Mononuclear cell (primary cell): Measurements from ENCODE around the gene TMEM63B. TPM values are rescaled to one million over a fixed set of nuclear protein-coding genes. Genes with fewer than 3 reads are reported as not detected.
"Not testable (repeated sequence)": the region's sequence is repeated elsewhere in the genome, so short reads cannot be mapped to it uniquely, and the experiment has no call there.

Experiments used
- H3K27me3 ChIP-seq: 2 replicates; pipeline ENCODE4 v1.6.0; 2011; ENCODE audit warnings: low read length, control low read depth; ENCODE audit not compliant: insufficient read depth
- H3K4me1 ChIP-seq: 2 replicates; pipeline ENCODE4 v1.5.1; 2011; ENCODE audit warnings: mild to moderate bottlenecking, low read length, control low read depth; ENCODE audit not compliant: insufficient read depth
- H3K4me3 ChIP-seq: 2 replicates; pipeline ENCODE4 v1.5.1; 2011; ENCODE audit warnings: mild to moderate bottlenecking, low read length, moderate library complexity
- H3K9me3 ChIP-seq: 2 replicates; pipeline ENCODE4 v1.5.1; 2011; ENCODE audit warnings: low read depth, mild to moderate bottlenecking, control low read depth, low read length
- total RNA-seq: library from RNA; depleted of rRNA; stranded (reverse); fragments of >200 nt; gene quantifications from one replicate; pipeline ENCODE4 v1.2.3, GENCODE V29; 2012

TMEM63B gene
- total RNA-seq, 1 donor: 8.1 TPM

DNA sequence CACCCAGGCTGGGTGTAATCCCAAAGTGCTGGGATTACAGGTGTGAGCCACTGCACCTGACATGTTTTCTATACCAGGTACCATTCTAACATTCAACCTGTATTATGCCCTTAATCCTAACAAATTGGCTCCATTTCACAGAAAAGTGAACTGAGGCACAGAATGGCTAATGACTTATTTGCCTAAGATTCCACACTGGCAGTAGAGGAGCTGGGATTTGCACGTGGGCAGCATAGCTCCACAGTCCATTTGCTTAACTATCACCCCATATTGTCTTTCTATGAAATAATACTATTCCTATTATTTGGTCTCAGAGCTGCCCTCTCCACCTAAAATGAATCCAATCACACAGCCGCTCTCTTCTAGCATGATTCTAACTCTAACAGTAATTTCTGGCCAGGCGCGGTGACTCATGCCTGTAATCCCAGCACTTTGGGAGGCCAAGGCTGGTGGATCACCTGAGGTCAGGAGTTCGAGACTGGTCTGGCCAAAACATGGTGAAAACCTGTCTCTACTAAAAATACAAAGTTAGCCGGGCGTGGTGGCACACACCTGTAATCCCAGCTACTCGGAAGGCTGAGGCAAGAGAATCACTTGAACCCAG is 66.1 kb downstream of the TMEM63B start:
- Histone ChIP-seq H3K27me3 (no peaks in the 10 kb centered on the region), H3K9me3 (no peaks in the 10 kb centered on the region), H3K4me3 (no peak overlapping the region), H3K4me1 (no peaks in the 10 kb centered on the region)

DNA sequence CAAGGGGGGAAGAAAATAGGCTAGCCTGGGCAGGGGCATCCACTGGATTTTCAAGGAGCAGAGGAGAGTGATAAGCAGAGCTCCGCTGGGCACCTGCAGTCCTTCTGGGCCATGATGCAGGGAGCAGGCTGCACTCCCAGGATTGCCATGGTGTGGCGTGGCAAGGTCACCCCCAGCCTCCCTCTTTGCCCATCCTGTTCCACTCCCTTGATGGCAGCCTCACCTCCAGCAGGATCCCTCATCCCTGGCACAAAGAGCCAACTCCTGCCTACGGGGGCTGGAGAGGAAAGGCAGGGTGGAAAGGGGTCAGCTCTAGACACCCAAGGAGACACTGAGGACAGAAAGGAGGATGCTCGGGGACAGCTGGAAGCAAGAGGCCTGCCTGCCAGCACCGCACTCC is 67.0 kb downstream of the TMEM63B start:
- Histone ChIP-seq H3K9me3 (no peaks in the 10 kb centered on the region), H3K27me3 (no peaks in the 10 kb centered on the region), H3K4me3 (no peak overlapping the region), H3K4me1 (no peaks in the 10 kb centered on the region)

DNA sequence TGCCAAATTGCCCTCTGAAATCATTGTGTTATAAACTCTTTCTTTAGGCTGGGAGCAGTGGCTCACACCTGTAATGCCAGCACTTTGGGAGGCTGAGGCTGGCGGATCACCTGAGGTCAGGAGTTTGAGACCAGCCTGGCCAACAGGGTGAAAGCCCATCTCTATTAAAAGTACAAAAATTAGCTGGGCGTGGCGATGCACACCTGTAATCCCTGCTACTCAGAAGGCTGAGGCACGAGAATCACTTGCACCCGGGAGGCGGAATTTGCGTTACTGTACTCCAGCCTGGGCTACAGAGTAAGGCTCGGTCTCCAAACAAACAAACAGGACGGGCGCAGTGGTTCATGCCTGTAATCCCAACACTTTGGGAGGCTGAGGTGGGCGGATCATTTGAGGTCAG is 69.0 kb downstream of the TMEM63B start:
- H3K4me3 ChIP-seq, H3K27me3 ChIP-seq, H3K9me3 ChIP-seq, H3K4me1 ChIP-seq: not testable (repeated sequence)

DNA sequence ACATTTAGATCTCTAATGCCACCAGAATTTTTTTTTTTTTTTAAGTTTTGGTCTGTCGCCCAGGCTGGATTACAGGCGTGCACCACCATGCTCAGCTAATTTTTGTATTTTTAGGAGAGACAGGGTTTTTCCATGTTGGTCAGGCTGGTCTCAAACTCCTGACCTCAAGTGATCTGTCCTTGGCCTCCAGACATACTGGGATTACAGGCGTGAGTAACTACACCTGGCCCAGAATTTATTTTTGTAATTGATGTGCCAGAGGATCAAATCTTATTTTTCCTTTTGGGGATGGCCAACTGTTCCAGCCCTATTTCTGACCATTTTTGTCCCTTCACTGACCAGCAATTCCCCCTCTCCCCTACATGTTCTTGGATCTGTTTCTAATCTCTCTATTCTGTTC is 71.3 kb downstream of the TMEM63B start:
- H3K4me1 ChIP-seq: no peaks in the 10 kb centered on the region

DNA sequence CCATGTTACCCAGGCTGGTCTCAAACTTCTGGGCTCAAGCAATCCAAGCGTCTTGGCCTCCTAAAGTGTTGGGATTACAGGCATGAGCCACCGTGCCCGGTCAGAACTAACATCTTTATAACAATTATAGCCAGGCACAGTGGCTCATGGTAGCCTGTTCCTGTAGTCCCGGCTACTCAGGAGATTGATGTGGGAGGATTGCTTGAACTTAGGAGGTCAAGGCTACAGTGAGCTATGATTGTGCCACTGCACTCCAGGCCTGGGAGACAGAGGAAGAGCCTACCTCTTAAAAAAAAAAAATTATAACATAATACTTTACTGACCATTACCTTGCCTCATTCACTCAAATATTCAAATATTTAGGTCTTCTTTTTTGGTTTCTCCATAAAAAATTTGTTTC is 72.5 kb downstream of the TMEM63B start:
- Histone ChIP-seq H3K9me3 (no peaks in the 10 kb centered on the region), H3K4me1 (no peaks in the 10 kb centered on the region), H3K4me3 (no peak overlapping the region), H3K27me3 (no peaks in the 10 kb centered on the region)

More for the DNA sequence above, 71.3 kb downstream of the TMEM63B start:
- Histone ChIP-seq H3K27me3 (no peaks in the 10 kb centered on the region), H3K9me3 (no peaks in the 10 kb centered on the region), H3K4me3 (no peak overlapping the region)

DNA sequence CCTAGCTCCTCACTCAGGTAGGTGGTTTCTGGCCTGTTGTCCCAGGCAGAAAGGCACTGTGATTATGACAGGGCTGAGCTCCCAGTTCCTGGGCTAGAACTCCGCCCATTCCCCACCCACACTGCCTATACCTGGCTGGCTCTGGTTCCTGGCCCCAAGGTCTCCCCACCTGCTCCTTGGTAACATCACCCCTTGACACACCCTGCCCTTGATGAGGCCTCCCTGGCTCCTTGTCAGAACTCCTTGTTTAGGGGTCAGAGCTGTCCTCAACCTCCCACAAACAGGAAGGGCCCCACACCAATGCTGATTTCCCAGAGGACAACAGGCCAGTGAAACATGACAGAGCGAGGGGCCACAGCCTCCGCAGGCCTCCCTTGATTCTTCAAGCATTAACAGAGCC is 73.8 kb downstream of the TMEM63B start:
- Histone ChIP-seq H3K4me1 (no peaks in the 10 kb centered on the region), H3K27me3 (no peaks in the 10 kb centered on the region), H3K4me3 (no peak overlapping the region), H3K9me3 (no peaks in the 10 kb centered on the region)

DNA sequence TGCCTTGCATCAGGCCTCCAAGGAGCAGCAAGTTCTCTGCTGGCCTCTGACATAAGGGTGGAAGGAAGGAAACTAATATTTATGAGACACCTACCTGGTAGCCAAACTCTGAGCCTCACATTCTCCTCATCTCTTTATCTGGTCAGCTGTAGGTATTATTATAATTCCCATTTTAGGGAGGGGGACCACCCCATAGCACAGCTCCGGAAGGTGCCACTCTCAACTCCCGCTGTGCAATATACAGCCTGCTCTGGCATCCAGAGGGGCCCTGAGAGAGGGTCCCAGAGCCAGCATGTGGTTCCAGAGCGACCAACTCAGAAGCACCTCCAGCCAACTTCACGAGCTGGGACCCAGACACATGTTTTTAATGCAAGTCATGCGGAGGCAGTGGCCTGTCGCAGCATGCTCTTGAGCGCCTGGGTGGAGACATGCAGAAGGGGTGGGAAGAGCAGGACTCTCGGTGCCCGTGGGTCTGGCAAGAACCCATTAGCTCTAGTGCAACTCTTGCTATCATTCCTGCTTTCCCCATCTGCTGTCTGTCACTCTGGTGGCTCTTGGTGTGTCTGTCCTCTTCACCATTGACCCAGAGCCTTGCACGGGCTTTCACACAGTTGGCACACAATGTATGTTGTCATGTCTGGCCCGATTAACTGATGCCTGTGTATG is 74.4 kb downstream of the TMEM63B start:
- no peaks in the 10 kb centered on the region for H3K27me3 ChIP-seq
- H3K4me1 ChIP-seq: no peaks in the 10 kb centered on the region
- no peak overlapping the region for H3K4me3 ChIP-seq
- H3K9me3 ChIP-seq: no peaks in the 10 kb centered on the region

DNA sequence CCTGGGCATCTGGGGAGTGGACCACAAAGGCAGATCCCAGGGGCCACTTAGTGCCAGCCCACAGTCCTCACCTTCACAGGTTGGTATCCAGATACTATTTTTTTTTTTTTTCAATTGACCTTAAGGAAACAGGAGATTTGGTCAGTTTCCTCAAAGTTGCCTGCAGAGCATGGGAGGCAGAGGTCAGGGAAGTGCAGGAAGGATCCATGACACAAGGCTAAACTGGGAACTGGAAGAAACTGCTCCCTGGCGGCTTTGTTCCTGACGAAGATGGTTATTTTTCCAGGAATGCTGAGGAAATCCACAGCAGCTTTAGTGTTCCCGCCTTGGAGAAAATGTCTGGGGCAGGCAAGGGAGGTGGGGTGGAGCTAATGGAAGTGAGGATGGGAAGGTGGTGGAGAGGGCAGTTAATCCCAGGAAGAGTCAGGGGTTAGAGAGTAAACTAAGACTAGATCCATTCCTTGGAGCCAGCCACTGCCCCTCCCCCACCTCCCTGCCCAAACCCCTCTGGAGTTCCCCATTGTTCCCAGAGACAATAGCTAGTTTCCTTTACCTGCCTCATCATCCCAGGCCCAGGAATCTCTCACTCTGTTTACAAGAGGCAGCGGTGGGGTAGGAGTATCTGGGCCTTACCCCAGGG is 75.1 kb downstream of the TMEM63B start:
- H3K4me3 ChIP-seq: no peak overlapping the region
- no peaks in the 10 kb centered on the region for H3K4me1 ChIP-seq
- H3K27me3 ChIP-seq: no peaks in the 10 kb centered on the region
- H3K9me3 ChIP-seq: no peaks in the 10 kb centered on the region

DNA sequence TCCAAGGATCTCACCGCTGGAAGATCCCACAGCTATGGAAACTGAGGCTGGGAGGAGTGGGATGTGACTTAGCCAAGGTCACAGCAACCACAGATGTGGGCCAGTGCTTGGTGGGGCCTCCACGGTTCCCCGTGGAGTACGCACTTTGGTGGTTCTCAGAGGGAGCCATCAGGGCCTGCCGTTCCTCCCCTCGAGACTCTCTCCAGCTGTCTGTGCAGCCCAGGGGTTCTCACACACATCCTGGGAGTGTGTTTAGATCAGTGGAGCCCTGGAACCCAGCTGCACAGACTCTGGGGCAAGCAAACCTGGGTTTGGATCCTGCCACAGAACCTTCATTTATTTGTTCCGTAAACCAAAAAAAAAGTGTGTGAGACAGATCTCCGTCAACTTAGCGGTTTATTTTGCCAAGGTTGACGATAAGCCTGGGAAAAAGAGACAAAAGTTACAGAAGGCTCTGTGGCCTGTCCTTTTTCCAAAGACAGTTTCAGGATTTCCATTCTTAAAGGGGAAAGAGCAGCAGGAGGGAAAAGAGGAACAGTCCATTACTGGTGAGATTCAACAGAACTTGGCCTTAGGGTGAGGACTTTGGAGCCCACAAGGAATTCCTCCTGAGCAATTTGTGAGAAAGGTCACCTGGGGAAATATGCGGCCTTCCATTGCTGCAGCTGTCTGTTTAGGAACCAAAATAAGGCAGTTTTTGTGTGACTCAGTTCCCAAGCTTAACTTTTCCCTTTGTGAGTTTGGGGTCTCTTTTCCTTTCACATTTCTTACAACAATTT is 75.8 kb downstream of the TMEM63B start:
- H3K27me3 ChIP-seq: no peaks in the 10 kb centered on the region
- H3K4me3 ChIP-seq: no peak overlapping the region
- no peaks in the 10 kb centered on the region for H3K4me1 ChIP-seq
- H3K9me3 ChIP-seq: no peaks in the 10 kb centered on the region

DNA sequence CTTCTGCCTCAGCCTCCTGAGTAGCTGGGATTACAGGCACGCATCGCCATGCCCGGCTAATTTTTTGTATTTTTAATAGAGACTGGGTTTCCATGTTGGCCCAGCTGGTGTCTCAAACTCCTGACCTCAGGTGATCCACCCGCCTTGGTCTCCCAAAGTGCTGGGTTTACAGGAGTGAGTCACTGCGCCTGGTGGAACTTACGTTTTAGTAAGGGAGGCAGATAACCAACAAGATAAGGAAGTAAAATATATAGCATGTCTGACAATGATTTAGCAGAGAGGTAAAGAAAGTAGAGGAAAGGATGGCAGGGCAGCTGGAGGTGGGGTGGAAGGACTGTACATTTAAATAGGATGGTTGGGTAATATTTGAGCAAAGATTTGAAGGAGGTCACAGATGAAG is 76.6 kb downstream of the TMEM63B start:
- H3K27me3 ChIP-seq: no peaks in the 10 kb centered on the region
- H3K4me3 ChIP-seq: no peak overlapping the region
- H3K9me3 ChIP-seq: no peaks in the 10 kb centered on the region
- no peaks in the 10 kb centered on the region for H3K4me1 ChIP-seq

Other genes starting within 250 kb of the TMEM63B start
- 10.3 TPM for gene MRPL14, start 102 bp upstream of the TMEM63B start, total RNA-seq
- 0.10 TPM for gene CAPN11, start 31.3 kb downstream of the TMEM63B start, total RNA-seq
- not detected for gene MYMX, start 89.4 kb downstream of the TMEM63B start, total RNA-seq
- gene SLC29A1, start 96.0 kb downstream of the TMEM63B start, total RNA-seq: 4.4 TPM
- gene HSP90AB1, start 119.5 kb downstream of the TMEM63B start, total RNA-seq: 442 TPM
- 8.2 TPM for gene SLC35B2, start 130.0 kb downstream of the TMEM63B start, total RNA-seq
- gene NFKBIE, start 138.0 kb downstream of the TMEM63B start, total RNA-seq: 125 TPM
- gene TMEM151B, start 142.9 kb downstream of the TMEM63B start, total RNA-seq: not detected
- gene AARS2, start 185.8 kb downstream of the TMEM63B start, total RNA-seq: 4.9 TPM
- gene SPATS1, start 215.1 kb downstream of the TMEM63B start, total RNA-seq: not detected